Smooth muscle cell (in vitro differentiated cells): Measurements from ENCODE around the gene PHLPP1. TPM values are rescaled to one million over a fixed set of nuclear protein-coding genes. Genes with fewer than 3 reads are reported as not detected.

Source experiments
- DNase-seq: peaks from one replicate; lab custom pipeline; 2025; ENCODE audit not compliant: unreplicated experiment; lab: John Stamatoyannopoulos, UW
- H2AFZ ChIP-seq: fragments of 200-600 bp; sonication (generic); 2 replicates; pipeline ENCODE4 v1.6.0; 2016; ENCODE audit warnings: antibody characterized with exemption, low read depth, mild to moderate bottlenecking
- H3F3A ChIP-seq: fragments of 200-600 bp; sonication (generic); 2 replicates; pipeline ENCODE4 v1.6.0; 2017; ENCODE audit warnings: antibody characterized with exemption, low read depth
- H3K27ac ChIP-seq: fragments of 200-600 bp; sonication (generic); 2 replicates; pipeline ENCODE4 v1.5.1; 2016; ENCODE audit warnings: low read depth, mild to moderate bottlenecking
- H3K27me3 ChIP-seq: fragments of 200-600 bp; sonication (generic); 2 replicates; pipeline ENCODE4 v1.6.1; 2016; ENCODE audit warnings: low read depth, mild to moderate bottlenecking
- H3K36me3 ChIP-seq: fragments of 200-600 bp; sonication (generic); 2 replicates; pipeline ENCODE4 v1.5.1; 2016; ENCODE audit warnings: low read depth
- H3K4me1 ChIP-seq: fragments of 200-600 bp; sonication (generic); 2 replicates; pipeline ENCODE4 v1.5.1; 2016; ENCODE audit warnings: low read depth
- H3K4me2 ChIP-seq: fragments of 200-600 bp; sonication (generic); 2 replicates; pipeline ENCODE4 v1.6.0; 2016; ENCODE audit warnings: mild to moderate bottlenecking
- H3K4me3 ChIP-seq: fragments of 200-600 bp; sonication (generic); 2 replicates; pipeline ENCODE4 v1.5.1; 2016; ENCODE audit warnings: mild to moderate bottlenecking
- H3K79me2 ChIP-seq: fragments of 200-600 bp; sonication (generic); 2 replicates; pipeline ENCODE4 v1.6.0; 2016; ENCODE audit warnings: low read depth, mild to moderate bottlenecking
- H3K9ac ChIP-seq: fragments of 200-600 bp; sonication (generic); 2 replicates; pipeline ENCODE4 v1.6.0; 2016; ENCODE audit warnings: low read depth
- H3K9me3 ChIP-seq: fragments of 200-600 bp; sonication (generic); replicated peaks from 2 replicates; pipeline ENCODE4 v1.5.1; 2016; ENCODE audit warnings: low read depth
- H4K20me1 ChIP-seq: fragments of 200-600 bp; sonication (generic); 2 replicates; pipeline ENCODE4 v1.6.0; 2016; ENCODE audit warnings: low read depth
- CTCF ChIP-seq: fragments of 200-600 bp; sonication (generic); IDR thresholded peaks from 2 replicates; pipeline ENCODE4 v1.5.1; 2017; ENCODE audit warnings: borderline replicate concordance, mild to moderate bottlenecking, antibody characterized with exemption; ENCODE audit not compliant: insufficient read depth, poor library complexity, severe bottlenecking
- WGBS: methylation state at CpG from one replicate; pipeline ENCODE4 v1.1.7; 2016; ENCODE audit warnings: low lambda C conversion rate; 5-methylcytosine and 5-hydroxymethylcytosine counted together
- polyA plus RNA-seq: library from polyadenylated mRNA; unstranded; fragments of >200 nt; fragmentation: Nextera tagmentation; extraction: Ambion mirVana; gene quantifications from 2 replicates; pipeline ENCODE4 v1.2.1, GENCODE V29; 2016
- total RNA-seq: library from RNA; depleted of rRNA; stranded (reverse); fragments of >200 nt; gene quantifications from 2 replicates; pipeline ENCODE4 v1.2.3, GENCODE V29; 2014

The PHLPP1 gene
- total and polyA plus RNA-seq, 2 experiments from 2014 or later: 1.1 to 4.3 TPM

GRCh38 chr18:62860062-62860461, 144.7 kb downstream of the PHLPP1 start:
- no peaks in the 10 kb centered on the region for H3K4me1 ChIP-seq
- H3K4me2 ChIP-seq: no peak overlapping the region
- no peak overlapping the region for H2AFZ ChIP-seq
- H3K4me3 ChIP-seq: no peak overlapping the region
- no peaks in the 10 kb centered on the region for H3F3A ChIP-seq
- no peak overlapping the region for H3K9ac ChIP-seq
- H3K27ac ChIP-seq: no peak overlapping the region
- H3K36me3 ChIP-seq: no peaks in the 10 kb centered on the region
- WGBS: 95% methylated on average over 4 of the region's 4 CpGs
- H3K79me2 ChIP-seq: no peaks in the 10 kb centered on the region
- no peaks in the 10 kb centered on the region for H4K20me1 ChIP-seq
- no peaks in the 10 kb centered on the region for H3K9me3 ChIP-seq
- no peaks in the 10 kb centered on the region for H3K27me3 ChIP-seq
- no peak for DNase-seq
- no peak for TF ChIP-seq CTCF

GRCh38 chr18:62862466-62862865, 147.1 kb downstream of the PHLPP1 start:
- Histone ChIP-seq H3K4me2 (no peak overlapping the region), H3K9ac (no peak overlapping the region), H3K4me1 (no peaks in the 10 kb centered on the region), H3K9me3 (no peaks in the 10 kb centered on the region), H3K4me3 (no peak overlapping the region), H4K20me1 (no peaks in the 10 kb centered on the region), H3F3A (no peaks in the 10 kb centered on the region), H3K36me3 (no peaks in the 10 kb centered on the region), H3K79me2 (no peaks in the 10 kb centered on the region), H3K27ac (no peak overlapping the region), H2AFZ (no peak overlapping the region), H3K27me3 (no peaks in the 10 kb centered on the region)
- DNase-seq: no peak
- 91% methylated on average over 2 of the region's 2 CpGs for WGBS
- TF ChIP-seq CTCF: no peak

GRCh38 chr18:62863579-62864001, 148.2 kb downstream of the PHLPP1 start:
- H3K9me3 ChIP-seq: no peaks in the 10 kb centered on the region
- H3K4me1 ChIP-seq: no peaks in the 10 kb centered on the region
- no peak overlapping the region for H3K9ac ChIP-seq
- H3K4me3 ChIP-seq: no peak overlapping the region
- H3K4me2 ChIP-seq: no peak overlapping the region
- H3K79me2 ChIP-seq: no peaks in the 10 kb centered on the region
- H4K20me1 ChIP-seq: no peaks in the 10 kb centered on the region
- no peaks in the 10 kb centered on the region for H3F3A ChIP-seq
- H3K36me3 ChIP-seq: no peaks in the 10 kb centered on the region
- no peaks in the 10 kb centered on the region for H3K27me3 ChIP-seq
- no peak for TF ChIP-seq CTCF
- H3K27ac ChIP-seq: no peak overlapping the region
- no peak for DNase-seq
- WGBS: 92% methylated on average over 3 of the region's 3 CpGs
- no peak overlapping the region for H2AFZ ChIP-seq

GRCh38 chr18:62865498-62865897, 150.2 kb downstream of the PHLPP1 start:
- H3K27me3 ChIP-seq: no peaks in the 10 kb centered on the region
- no peaks in the 10 kb centered on the region for H3F3A ChIP-seq
- no peaks in the 10 kb centered on the region for H4K20me1 ChIP-seq
- H2AFZ ChIP-seq: no peak overlapping the region
- H3K9ac ChIP-seq: no peak overlapping the region
- no peak overlapping the region for H3K4me2 ChIP-seq
- no peaks in the 10 kb centered on the region for H3K4me1 ChIP-seq
- H3K4me3 ChIP-seq: no peak overlapping the region
- no peak for TF ChIP-seq CTCF
- no peak overlapping the region for H3K27ac ChIP-seq
- DNase-seq: no peak
- H3K9me3 ChIP-seq: no peaks in the 10 kb centered on the region
- H3K36me3 ChIP-seq: no peaks in the 10 kb centered on the region
- no peaks in the 10 kb centered on the region for H3K79me2 ChIP-seq
